ENCODE measurements around the gene CDH5.

Gene CDH5

DNA sequence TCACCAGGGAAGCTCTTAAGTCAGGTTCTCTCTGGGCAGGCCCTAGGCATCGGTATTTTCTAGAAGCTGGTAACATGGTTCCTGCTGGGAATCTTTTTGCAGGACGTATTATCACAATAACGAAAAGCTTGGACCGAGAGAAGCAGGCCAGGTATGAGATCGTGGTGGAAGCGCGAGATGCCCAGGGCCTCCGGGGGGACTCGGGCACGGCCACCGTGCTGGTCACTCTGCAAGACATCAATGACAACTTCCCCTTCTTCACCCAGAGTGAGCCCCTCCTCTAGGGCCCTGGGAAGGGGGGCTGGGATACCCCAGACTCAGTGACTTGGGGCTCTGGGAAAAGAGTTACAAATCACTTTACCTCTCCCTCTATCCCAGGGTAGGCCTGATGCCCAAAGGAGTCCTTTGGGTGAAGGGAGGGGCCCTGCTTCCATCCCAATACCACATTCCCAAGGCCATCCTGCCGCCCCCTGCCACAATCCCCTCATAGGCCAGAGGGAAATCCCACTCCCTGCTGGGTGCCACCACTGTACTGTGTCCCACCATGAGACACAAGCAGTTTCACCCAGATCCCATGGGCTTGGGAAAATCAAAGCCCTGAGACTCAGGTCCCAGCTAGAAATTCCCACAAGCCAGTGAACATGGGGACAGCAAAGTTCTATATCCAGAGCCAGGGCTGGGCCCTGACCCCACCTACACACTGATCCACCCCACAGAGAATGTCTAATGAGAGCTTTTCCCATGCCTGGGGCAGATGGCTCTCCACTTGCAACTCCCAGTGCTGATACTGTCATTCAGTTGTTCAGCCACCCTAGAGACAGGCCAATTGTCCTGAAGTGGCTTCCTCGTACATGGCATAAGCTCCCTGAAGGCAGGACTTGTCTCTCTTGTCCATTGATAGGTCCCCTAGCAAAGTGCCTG, 23.0 kb downstream of the CDH5 start:
- TF ChIP-seq ZFX (IDR thresholded peaks at IDR 0.05; ENCODE audit: borderline replicate concordance), result no peak
- TF ChIP-seq, protein P1, sequence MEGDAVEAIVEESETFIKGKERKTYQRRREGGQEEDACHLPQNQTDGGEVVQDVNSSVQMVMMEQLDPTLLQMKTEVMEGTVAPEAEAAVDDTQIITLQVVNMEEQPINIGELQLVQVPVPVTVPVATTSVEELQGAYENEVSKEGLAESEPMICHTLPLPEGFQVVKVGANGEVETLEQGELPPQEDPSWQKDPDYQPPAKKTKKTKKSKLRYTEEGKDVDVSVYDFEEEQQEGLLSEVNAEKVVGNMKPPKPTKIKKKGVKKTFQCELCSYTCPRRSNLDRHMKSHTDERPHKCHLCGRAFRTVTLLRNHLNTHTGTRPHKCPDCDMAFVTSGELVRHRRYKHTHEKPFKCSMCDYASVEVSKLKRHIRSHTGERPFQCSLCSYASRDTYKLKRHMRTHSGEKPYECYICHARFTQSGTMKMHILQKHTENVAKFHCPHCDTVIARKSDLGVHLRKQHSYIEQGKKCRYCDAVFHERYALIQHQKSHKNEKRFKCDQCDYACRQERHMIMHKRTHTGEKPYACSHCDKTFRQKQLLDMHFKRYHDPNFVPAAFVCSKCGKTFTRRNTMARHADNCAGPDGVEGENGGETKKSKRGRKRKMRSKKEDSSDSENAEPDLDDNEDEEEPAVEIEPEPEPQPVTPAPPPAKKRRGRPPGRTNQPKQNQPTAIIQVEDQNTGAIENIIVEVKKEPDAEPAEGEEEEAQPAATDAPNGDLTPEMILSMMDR (IDR thresholded peaks at IDR 0.05), result no peak
- no peak overlapping the region for H3K27ac ChIP-seq

DNA sequence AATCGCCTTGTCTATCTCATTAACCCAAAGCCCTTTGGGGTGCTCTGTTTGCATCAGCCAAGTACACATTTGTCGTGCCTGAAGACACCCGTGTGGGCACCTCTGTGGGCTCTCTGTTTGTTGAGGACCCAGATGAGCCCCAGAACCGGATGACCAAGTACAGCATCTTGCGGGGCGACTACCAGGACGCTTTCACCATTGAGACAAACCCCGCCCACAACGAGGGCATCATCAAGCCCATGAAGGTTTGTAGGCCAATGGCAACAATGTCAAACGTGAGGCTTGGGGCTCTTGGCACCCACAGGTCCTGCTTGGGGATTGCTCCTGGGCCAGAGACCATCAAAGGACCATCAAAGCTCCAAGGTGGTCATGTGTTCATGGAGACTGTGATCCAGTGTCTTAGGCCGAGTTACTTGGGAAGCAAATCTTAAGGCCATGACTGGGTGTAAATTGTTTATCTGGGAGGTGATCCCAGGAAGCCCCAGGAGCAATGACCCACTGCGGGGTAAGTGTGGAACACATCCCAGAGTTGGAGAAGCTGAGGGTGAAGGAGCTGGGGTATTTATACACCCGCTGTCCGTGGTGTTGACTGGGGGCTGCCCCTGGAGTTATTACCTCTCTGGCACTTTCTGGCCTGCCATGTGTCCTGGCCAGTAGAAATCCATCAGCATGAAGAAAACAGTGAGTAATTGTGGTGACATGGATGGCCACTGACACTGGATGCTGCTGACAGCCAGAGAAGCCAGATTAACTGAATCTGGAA, 24.0 kb downstream of the CDH5 start:
- TF ChIP-seq, protein P1 (IDR thresholded peaks at IDR 0.05), result no peak
- TF ChIP-seq ZFX (IDR thresholded peaks at IDR 0.05; ENCODE audit: borderline replicate concordance), result no peak
- H3K27ac ChIP-seq, result no peak overlapping the region

DNA sequence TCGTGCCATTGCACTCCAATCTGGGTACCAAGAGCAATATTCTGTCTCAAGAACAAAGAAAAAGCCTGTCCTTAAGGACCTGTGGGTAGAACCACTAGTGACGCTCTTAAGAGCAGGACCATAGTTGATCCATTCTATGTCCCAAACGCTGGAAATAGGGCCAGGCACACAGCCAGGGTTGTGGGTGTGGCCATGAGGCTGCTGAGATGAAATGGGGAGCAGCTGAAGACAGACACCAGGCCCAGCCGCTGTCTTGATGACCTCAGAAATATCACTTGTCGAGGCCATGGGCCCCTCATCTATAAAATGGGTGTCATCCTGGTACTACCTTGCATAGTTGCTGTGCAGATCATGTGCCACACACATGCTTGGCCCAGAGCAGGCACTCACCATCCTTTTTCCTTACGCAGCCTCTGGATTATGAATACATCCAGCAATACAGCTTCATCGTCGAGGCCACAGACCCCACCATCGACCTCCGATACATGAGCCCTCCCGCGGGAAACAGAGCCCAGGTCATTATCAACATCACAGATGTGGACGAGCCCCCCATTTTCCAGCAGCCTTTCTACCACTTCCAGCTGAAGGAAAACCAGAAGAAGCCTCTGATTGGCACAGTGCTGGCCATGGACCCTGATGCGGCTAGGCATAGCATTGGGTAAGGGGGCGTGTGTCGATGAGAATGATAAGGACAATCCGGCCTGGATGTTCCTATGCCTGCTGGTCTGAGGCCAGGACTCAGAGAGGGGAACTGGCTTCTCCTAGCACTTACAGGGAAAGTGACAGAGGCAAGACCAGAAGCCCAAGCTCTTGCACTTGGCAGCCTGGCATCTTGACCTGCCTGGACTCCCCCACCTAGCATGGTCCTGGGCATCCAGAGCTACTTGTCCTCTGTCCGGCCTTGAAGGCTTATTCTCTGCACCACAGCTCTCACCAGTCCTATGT, 25.5 kb downstream of the CDH5 start:
- TF ChIP-seq, protein P1 (IDR thresholded peaks at IDR 0.05), result no peak
- TF ChIP-seq ZFX (IDR thresholded peaks at IDR 0.05; ENCODE audit: borderline replicate concordance), result no peak
- H3K27ac ChIP-seq, result no peak overlapping the region

DNA sequence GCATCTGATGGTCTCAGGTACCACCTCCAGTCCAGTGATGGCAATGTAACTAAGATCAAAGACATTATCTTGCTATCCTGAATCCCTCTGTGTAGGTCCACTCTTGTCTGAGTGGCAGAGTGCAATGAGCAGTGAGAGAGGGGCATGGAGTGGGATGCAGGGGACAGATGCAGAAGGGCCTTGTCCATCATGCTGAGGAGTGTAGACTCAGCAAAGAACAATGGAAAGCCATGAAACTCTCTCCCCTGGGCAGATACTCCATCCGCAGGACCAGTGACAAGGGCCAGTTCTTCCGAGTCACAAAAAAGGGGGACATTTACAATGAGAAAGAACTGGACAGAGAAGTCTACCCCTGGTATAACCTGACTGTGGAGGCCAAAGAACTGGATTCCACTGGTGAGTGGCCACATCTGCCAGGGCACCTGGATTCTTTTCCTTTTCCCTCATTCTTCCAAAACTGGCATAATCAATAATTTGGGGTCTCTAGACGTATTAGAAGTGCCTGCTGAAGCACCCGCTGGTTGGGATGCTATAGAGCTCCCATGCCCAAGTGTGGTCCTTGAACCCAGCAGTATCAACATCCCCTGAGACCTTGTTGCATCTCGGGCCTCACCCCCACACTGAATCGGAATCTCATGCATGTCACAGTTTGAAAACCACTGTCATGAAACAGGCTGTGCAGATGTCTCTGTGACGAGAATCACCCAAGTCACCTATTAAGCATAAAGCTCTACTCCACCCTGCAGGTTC, 29.5 kb downstream of the CDH5 start:
- H3K27ac ChIP-seq, result no peak overlapping the region
- TF ChIP-seq, protein P1 (IDR thresholded peaks at IDR 0.05), result no peak
- TF ChIP-seq ZFX (IDR thresholded peaks at IDR 0.05; ENCODE audit: borderline replicate concordance), result no peak

DNA sequence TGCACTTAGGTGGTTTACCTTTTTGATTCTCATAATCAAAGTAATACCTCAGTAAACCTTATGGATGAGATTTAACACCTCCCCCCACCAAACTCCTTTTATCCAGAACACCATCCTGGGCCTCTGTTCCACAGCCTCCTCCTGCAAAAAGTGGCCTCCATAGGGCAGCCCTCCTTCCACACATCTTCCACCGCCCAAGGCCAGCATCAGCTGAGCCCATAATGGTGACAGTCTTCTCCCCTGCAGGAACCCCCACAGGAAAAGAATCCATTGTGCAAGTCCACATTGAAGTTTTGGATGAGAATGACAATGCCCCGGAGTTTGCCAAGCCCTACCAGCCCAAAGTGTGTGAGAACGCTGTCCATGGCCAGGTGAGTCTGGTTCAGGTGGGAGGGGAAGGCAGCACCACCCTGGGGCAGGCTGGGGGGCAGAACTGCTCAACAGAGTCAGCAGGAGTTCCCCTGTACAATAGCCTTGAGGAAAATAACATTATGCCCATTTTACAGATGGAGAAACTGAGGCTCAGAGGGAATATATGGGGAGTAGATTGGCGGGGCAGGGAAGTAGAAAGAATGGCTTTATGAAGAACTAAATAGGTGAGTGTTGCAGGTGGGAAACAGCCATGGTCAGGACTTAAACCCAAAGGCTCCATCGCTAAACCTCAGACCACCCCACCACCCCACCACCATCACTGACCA, 31.4 kb downstream of the CDH5 start:
- TF ChIP-seq, protein P1 (IDR thresholded peaks at IDR 0.05), result no peak
- TF ChIP-seq ZFX (IDR thresholded peaks at IDR 0.05; ENCODE audit: borderline replicate concordance), result no peak
- H3K27ac ChIP-seq, result no peak overlapping the region

DNA sequence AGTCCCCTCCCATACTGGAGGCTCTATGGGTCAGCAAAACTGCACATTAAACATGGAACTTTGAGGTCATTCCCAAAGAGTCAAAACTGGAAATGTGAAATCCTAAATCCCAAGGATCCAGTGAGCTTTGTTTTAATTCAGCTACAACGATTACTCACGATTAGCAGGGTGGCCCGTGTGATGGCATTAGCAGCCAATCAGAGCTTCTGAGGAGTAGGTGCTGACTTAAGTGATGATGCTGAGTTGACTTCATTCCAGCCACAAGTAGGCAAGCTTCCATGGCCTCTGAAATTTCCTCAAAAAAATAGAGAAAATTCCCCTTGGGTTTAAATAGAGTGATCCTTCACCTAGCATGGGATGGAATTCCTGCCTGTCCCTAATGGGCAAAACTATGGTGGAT, 32.5 kb downstream of the CDH5 start:
- H3K27ac ChIP-seq, result no peak overlapping the region
- TF ChIP-seq, protein P1 (IDR thresholded peaks at IDR 0.05), result no peak
- TF ChIP-seq ZFX (IDR thresholded peaks at IDR 0.05; ENCODE audit: borderline replicate concordance), result no peak

All from 22Rv1 (cell line).